OCI-LY1 (cell line): ENCODE data around the gene CRMP1.

Experiments
- H2AFZ ChIP-seq: fragments of 200-600 bp; sonication (generic), shearing (Covaris generic); 2 replicates; pipeline ENCODE4 v1.6.0; 2014; ENCODE audit warnings: antibody characterized with exemption, mild to moderate bottlenecking, low read length
- H3F3A ChIP-seq: fragments of 200-600 bp; sonication (generic), shearing (Covaris generic); 2 replicates; pipeline ENCODE4 v1.6.0; 2014; ENCODE audit warnings: mild to moderate bottlenecking, antibody characterized with exemption, low read length, moderate library complexity; ENCODE audit not compliant: insufficient read depth
- H3K27ac ChIP-seq: fragments of 200-600 bp; sonication (generic); 2 replicates; pipeline ENCODE4 v1.5.1; 2014; ENCODE audit warnings: low read length, mixed run types, mild to moderate bottlenecking, low read depth; ENCODE audit not compliant: poor library complexity, severe bottlenecking
- H3K27me3 ChIP-seq: fragments of 200-600 bp; sonication (generic); 2 replicates; pipeline ENCODE4 v1.6.0; 2014; ENCODE audit warnings: antibody characterized with exemption, mild to moderate bottlenecking, low read length, moderate library complexity; ENCODE audit not compliant: insufficient read depth
- H3K36me3 ChIP-seq: fragments of 200-600 bp; sonication (generic); 2 replicates; pipeline ENCODE4 v1.6.1; 2014; ENCODE audit warnings: mild to moderate bottlenecking, antibody characterized with exemption, low read length, moderate library complexity, mixed read lengths; ENCODE audit not compliant: insufficient read depth
- H3K4me1 ChIP-seq: fragments of 200-600 bp; sonication (generic); 2 replicates; pipeline ENCODE4 v1.5.1; 2014; ENCODE audit warnings: mild to moderate bottlenecking, low read length, moderate library complexity; ENCODE audit not compliant: insufficient read depth, severe bottlenecking
- H3K4me2 ChIP-seq: fragments of 200-600 bp; sonication (generic), shearing (Covaris generic); 2 replicates; pipeline ENCODE4 v1.6.1; 2014; ENCODE audit warnings: low read length
- H3K4me3 ChIP-seq: fragments of 200-600 bp; sonication (generic); 2 replicates; pipeline ENCODE4 v1.5.1; 2014; ENCODE audit warnings: low read length, low read depth, mild to moderate bottlenecking, mixed read lengths; ENCODE audit not compliant: poor library complexity, severe bottlenecking
- H3K79me2 ChIP-seq: fragments of 200-600 bp; shearing (Covaris generic); 2 replicates; pipeline ENCODE4 v1.6.1; 2016; ENCODE audit warnings: mixed run types, low read length, mixed read lengths; ENCODE audit not compliant: insufficient read depth
- H3K9ac ChIP-seq: fragments of 200-600 bp; sonication (generic), shearing (Covaris generic); 2 replicates; pipeline ENCODE4 v1.6.1; 2014; ENCODE audit warnings: mild to moderate bottlenecking, low read length, mixed read lengths
- H3K9me2 ChIP-seq: fragments of 200-600 bp; sonication (generic), shearing (Covaris generic); 2 replicates; pipeline ENCODE4 v1.6.1; 2014; ENCODE audit warnings: low read depth, mild to moderate bottlenecking, low read length, mixed read lengths
- H3K9me3 ChIP-seq: fragments of 200-600 bp; shearing (Covaris generic); 2 replicates; pipeline ENCODE4 v1.6.1; 2014; ENCODE audit warnings: low read length, mixed read lengths
- H4K20me1 ChIP-seq: fragments of 200-600 bp; sonication (generic), shearing (Covaris generic); 2 replicates; pipeline ENCODE4 v1.6.0; 2016; ENCODE audit warnings: mild to moderate bottlenecking, low read length; ENCODE audit not compliant: insufficient read depth
- CTCF ChIP-seq: fragments of 200-600 bp; sonication (generic), shearing (Covaris generic); IDR thresholded peaks from 2 replicates; pipeline ENCODE4 v1.5.1; 2017; ENCODE audit warnings: mild to moderate bottlenecking, antibody characterized with exemption, low read length, moderate library complexity, mixed read lengths
- EZH2 ChIP-seq: fragments of 200-600 bp; sonication (generic), shearing (Covaris generic); IDR thresholded peaks from 2 replicates; pipeline ENCODE4 v1.8.0; 2017; ENCODE audit warnings: borderline replicate concordance, mixed run types, mild to moderate bottlenecking, antibody characterized with exemption, low read length, moderate library complexity, mixed read lengths

Gene CRMP1

DNA sequence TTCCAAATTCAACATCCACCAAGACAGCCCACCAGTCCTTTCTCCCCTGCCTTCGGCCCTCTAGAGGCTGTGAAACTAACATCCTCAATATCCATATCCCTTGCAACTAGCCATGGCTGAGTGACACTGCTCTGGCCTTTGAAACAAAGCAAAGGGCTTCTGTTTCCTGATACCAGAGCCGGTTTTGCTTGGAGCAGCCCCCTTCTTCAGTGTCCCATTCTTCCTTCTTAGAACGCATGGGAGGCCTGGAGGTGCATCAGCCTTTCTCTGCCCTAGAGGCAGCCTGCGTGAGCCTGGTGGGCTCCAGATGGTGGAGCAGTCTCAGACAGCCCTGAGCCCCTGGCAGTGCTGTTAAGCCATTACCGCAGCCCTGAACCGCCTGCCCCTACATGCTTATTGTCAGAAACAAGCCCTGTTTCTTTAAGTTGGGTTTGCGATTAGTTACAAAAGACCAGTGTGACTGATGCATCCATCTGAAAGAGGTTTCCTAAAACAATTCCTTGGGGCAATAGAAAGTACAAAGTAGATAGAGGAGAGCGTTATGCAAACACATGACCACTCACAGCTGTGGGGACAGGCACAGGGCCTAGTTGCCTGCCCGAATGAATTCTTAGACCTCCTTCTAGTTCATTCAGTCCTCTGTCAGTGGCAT is 107.8 kb downstream of the CRMP1 start:
- Histone ChIP-seq H3K27ac (no peak overlapping the region), H3F3A (no peaks in the 10 kb centered on the region), H3K9ac (no peak overlapping the region), H3K9me2 (no peaks in the 10 kb centered on the region), H3K4me2 (no peak overlapping the region), H2AFZ (no peak overlapping the region), H3K27me3 (no peaks in the 10 kb centered on the region), H3K79me2 (no peaks in the 10 kb centered on the region), H3K36me3 (peaks cover 6% of the 10 kb centered on the region), H3K4me3 (no peak overlapping the region), H3K9me3 (no peaks in the 10 kb centered on the region), H4K20me1 (no peaks in the 10 kb centered on the region), H3K4me1 (no peaks in the 10 kb centered on the region)
- TF ChIP-seq CTCF: no peak
- TF ChIP-seq EZH2: no peak

DNA sequence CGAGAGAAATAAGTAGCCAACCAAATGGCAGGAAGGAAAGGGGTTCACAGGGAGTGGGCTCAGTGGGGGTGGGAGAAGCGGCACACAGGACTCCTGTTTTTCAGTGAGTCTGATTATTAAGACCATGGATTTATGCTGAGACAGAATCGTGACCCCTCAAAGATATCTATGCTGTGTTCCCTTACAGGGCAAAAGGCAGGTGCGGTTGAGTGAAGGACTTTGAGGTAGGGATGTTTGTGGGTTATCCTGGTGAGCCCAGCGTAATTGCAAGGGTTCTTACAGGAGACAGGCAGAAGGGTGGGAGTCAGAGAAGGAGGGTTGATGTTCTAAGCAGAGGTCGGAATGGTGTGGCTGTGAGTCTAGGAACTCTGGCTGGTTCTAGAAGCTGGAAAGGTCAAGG is 108.9 kb downstream of the CRMP1 start:
- no peaks in the 10 kb centered on the region for H3K79me2 ChIP-seq
- H3K27ac ChIP-seq: no peak overlapping the region
- H2AFZ ChIP-seq: no peak overlapping the region
- no peaks in the 10 kb centered on the region for H4K20me1 ChIP-seq
- no peak for TF ChIP-seq CTCF
- no peak for TF ChIP-seq EZH2
- H3K4me2 ChIP-seq: no peak overlapping the region
- no peak overlapping the region for H3K4me3 ChIP-seq
- H3K9ac ChIP-seq: no peak overlapping the region
- H3K4me1 ChIP-seq: no peaks in the 10 kb centered on the region
- H3K9me3 ChIP-seq: no peaks in the 10 kb centered on the region
- H3F3A ChIP-seq: no peaks in the 10 kb centered on the region
- H3K9me2 ChIP-seq: no peaks in the 10 kb centered on the region
- H3K27me3 ChIP-seq: no peaks in the 10 kb centered on the region
- H3K36me3 ChIP-seq: peaks cover 6% of the 10 kb centered on the region

DNA sequence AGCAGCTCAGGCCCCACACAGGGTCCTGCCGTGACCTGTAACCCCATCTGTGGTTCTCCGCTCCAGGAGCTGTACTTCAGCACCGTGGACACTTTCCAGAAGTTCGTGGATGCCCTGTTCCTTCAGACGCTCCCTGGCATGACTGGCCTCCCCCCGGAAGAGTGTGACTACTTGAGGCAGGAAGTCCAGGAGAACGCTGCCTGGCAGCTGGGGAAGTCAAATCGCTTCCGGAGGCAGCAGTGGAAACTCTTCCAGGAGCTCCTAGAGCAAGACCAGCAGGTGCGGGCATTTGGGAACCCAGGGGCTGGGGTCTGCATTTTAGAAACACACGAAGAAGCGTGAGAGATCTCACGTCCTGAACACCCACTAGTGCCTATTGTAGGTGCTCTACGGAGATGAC is 109.4 kb downstream of the CRMP1 start:
- Histone ChIP-seq H3K79me2 (no peaks in the 10 kb centered on the region), H3K9me2 (no peaks in the 10 kb centered on the region), H3K9me3 (no peaks in the 10 kb centered on the region), H3K27me3 (no peaks in the 10 kb centered on the region), H4K20me1 (no peaks in the 10 kb centered on the region), H3K4me2 (no peak overlapping the region), H3K27ac (no peak overlapping the region), H3K4me1 (no peaks in the 10 kb centered on the region), H3K36me3 (peaks cover 6% of the 10 kb centered on the region), H3F3A (no peaks in the 10 kb centered on the region), H2AFZ (no peak overlapping the region), H3K4me3 (no peak overlapping the region), H3K9ac (no peak overlapping the region)
- TF ChIP-seq EZH2: no peak
- TF ChIP-seq CTCF: no peak
